A549 (cell line): ENCODE measurements around the gene KLHL24. TPM values are rescaled to one million over a fixed set of nuclear protein-coding genes. Genes with fewer than 3 reads are reported as not detected.

Experiments
- ATAC-seq, 2 experiments: fragments of 200-7000 bp in 1 of 2; fragments of >200 bp in 1 of 2; cut with Nextera tagmentation in 1 of 2; cut with Tn5 transposase in 1 of 2; 3 replicates each; pipeline versions ENCODE4 v1.8.0 to v1.9.1; 2018 to 2020; ENCODE audit warnings: mild to moderate bottlenecking in 1 of 2, moderate library complexity in 1 of 2
- CTCF ChIA-PET: fragments of 300-600 bp; sonication (Branson Sonifier 250); formaldehyde crosslinking; extraction: SDS; loops from one replicate; lab custom pipeline; 2021; ENCODE audit warnings: antibody characterized with exemption, inconsistent platforms; lab: Yijun Ruan, JAX
- POLR2A ChIA-PET: fragments of 350-600 bp; formaldehyde crosslinking; extraction: SDS; loops from one replicate; lab custom pipeline; 2021; ENCODE audit warnings: antibody characterized with exemption, inconsistent platforms; lab: Yijun Ruan, JAX
- DNase-seq, 2 experiments: peaks; one replicate each; pipeline versions ENCODE4 v3.0.0 to v3.0.0-alpha.2; 2011 to 2016; ENCODE audit warnings: low read depth in 1 of 2, low spot score in 1 of 2
- FAIRE-seq: peaks from 2 replicates; lab custom pipeline; 2011; peaks lifted over from hg19 to GRCh38; lab: Jason Lieb, UNC
- H3K27ac ChIP-seq, 2 experiments: fragments of >200 bp; sonication (Bioruptor Twin); formaldehyde crosslinking; 3 replicates each; pipeline ENCODE4 v1.5.1; 2016 to 2017
- H3K4me1 ChIP-seq: fragments of >200 bp; sonication (Bioruptor Twin); formaldehyde crosslinking; 3 replicates; pipeline ENCODE4 v1.6.1; 2016
- H3K4me2 ChIP-seq: fragments of >200 bp; sonication (Bioruptor Twin); formaldehyde crosslinking; 3 replicates; pipeline ENCODE4 v1.6.1; 2016
- H3K4me3 ChIP-seq: fragments of >200 bp; sonication (Bioruptor Twin); formaldehyde crosslinking; 3 replicates; pipeline ENCODE4 v1.5.1; 2016
- H3K9me3 ChIP-seq: fragments of >200 bp; sonication (Bioruptor Twin); formaldehyde crosslinking; 3 replicates; pipeline ENCODE4 v1.6.1; 2016
- ATOH8 ChIP-seq: fragments of 250-450 bp; sonication (Bioruptor Pico); IDR thresholded peaks from 2 replicates; pipeline ENCODE4 v1.5.0; 2020; ENCODE audit warnings: low read depth, mild to moderate bottlenecking, moderate library complexity
- CBX2 ChIP-seq: fragments of 200-600 bp; sonication (generic); IDR thresholded peaks from 2 replicates; pipeline ENCODE4 v1.6.1; 2016; ENCODE audit warnings: low read depth, mild to moderate bottlenecking, borderline replicate concordance
- CBX8 ChIP-seq: fragments of 200-600 bp; sonication (generic); IDR thresholded peaks from 2 replicates; pipeline ENCODE4 v1.6.1; 2016
- CHD4 ChIP-seq: fragments of 200-600 bp; sonication (generic); IDR thresholded peaks from 2 replicates; pipeline ENCODE4 v1.6.1; 2016; ENCODE audit warnings: antibody characterized with exemption, mild to moderate bottlenecking, borderline replicate concordance
- E2F6 ChIP-seq: IDR thresholded peaks from 2 replicates; pipeline ENCODE4 v1.6.1; 2012; ENCODE audit warnings: low read depth, borderline replicate concordance
- EP300 ChIP-seq, 2 experiments: fragments of >200 bp; sonication (Bioruptor Twin); formaldehyde crosslinking; IDR thresholded peaks; 2 replicates in 1 of 2; 3 replicates in 1 of 2; pipeline ENCODE4 v1.6.1; 2016 to 2017
- ESRRA ChIP-seq: fragments of 150-350 bp; IDR thresholded peaks from 2 replicates; pipeline ENCODE4 v1.6.1; 2014; ENCODE audit warnings: mild to moderate bottlenecking, low read length, borderline replicate concordance
- FOXS1 ChIP-seq: fragments of 250-450 bp; sonication (Bioruptor Pico); IDR thresholded peaks from 2 replicates; pipeline ENCODE4 v1.5.0; 2020; ENCODE audit warnings: mild to moderate bottlenecking, moderate library complexity
- HDAC2 ChIP-seq: fragments of 200-600 bp; sonication (generic); IDR thresholded peaks from 2 replicates; pipeline ENCODE4 v1.6.1; 2016
- HMGXB4 ChIP-seq: fragments of 250-450 bp; sonication (Bioruptor Pico); IDR thresholded peaks from 2 replicates; pipeline ENCODE4 v1.5.0; 2021; ENCODE audit warnings: mild to moderate bottlenecking, moderate library complexity, borderline replicate concordance
- HOXB13 ChIP-seq: fragments of 250-450 bp; sonication (Bioruptor Pico); IDR thresholded peaks from 2 replicates; pipeline ENCODE4 v1.5.0; 2020; ENCODE audit warnings: low read depth, mild to moderate bottlenecking, moderate library complexity
- JUNB ChIP-seq: fragments of >200 bp; sonication (Bioruptor Twin); formaldehyde crosslinking; IDR thresholded peaks from 2 replicates; pipeline ENCODE4 v1.6.1; 2016
- KDM5A ChIP-seq: fragments of 200-600 bp; sonication (generic); IDR thresholded peaks from 2 replicates; pipeline ENCODE4 v1.6.1; 2016; ENCODE audit warnings: antibody characterized with exemption, mild to moderate bottlenecking
- MAFK ChIP-seq: fragments of 450-650 bp; IDR thresholded peaks from 2 replicates; pipeline ENCODE4 v1.6.1; 2014; ENCODE audit not compliant: partially characterized antibody
- MAX ChIP-seq: IDR thresholded peaks from 2 replicates; pipeline ENCODE4 v1.6.1; 2012
- MAZ ChIP-seq: fragments of 150-350 bp; IDR thresholded peaks from 2 replicates; pipeline ENCODE4 v1.6.1; 2014; ENCODE audit warnings: antibody characterized with exemption, low read depth, low read length, borderline replicate concordance
- NPAS2 ChIP-seq: fragments of 250-450 bp; sonication (Bioruptor Pico); IDR thresholded peaks from 2 replicates; pipeline ENCODE4 v1.8.0; 2022; ENCODE audit warnings: mild to moderate bottlenecking, moderate library complexity, borderline replicate concordance
- NR3C1 ChIP-seq: fragments of >200 bp; sonication (Bioruptor Twin); formaldehyde crosslinking; IDR thresholded peaks from 3 replicates; pipeline ENCODE4 v1.6.1; 2017
- PHF8 ChIP-seq: fragments of 200-600 bp; sonication (generic); IDR thresholded peaks from 2 replicates; pipeline ENCODE4 v1.6.1; 2016; ENCODE audit warnings: low read depth, mild to moderate bottlenecking, antibody characterized with exemption, moderate library complexity, borderline replicate concordance
- POLR2A ChIP-seq: IDR thresholded peaks from 2 replicates; pipeline ENCODE4 v1.6.1; 2012; ENCODE audit warnings: mild to moderate bottlenecking, low read length
- POLR2AphosphoS2 ChIP-seq: conservative IDR thresholded peaks from 2 replicates; pipeline ENCODE4 v1.6.1; 2012; ENCODE audit warnings: low read length, improper control_type of control experiment, inconsistent platforms
- SREBF2 ChIP-seq: fragments of 450-650 bp; IDR thresholded peaks from 2 replicates; pipeline ENCODE4 v1.6.1; 2014; ENCODE audit warnings: mild to moderate bottlenecking, moderate library complexity
- TFCP2L1 ChIP-seq: fragments of 250-450 bp; sonication (Bioruptor Pico); IDR thresholded peaks from 2 replicates; pipeline ENCODE4 v1.5.0; 2021; ENCODE audit warnings: mild to moderate bottlenecking
- TP53 ChIP-seq: fragments of 250-450 bp; sonication (Bioruptor Pico); IDR thresholded peaks from 2 replicates; pipeline ENCODE4 v1.5.0; 2021; ENCODE audit warnings: mild to moderate bottlenecking, moderate library complexity
- USF2 ChIP-seq: fragments of 450-650 bp; IDR thresholded peaks from 2 replicates; pipeline ENCODE4 v1.6.1; 2014; ENCODE audit warnings: antibody characterized with exemption
- ZC3H11A ChIP-seq: fragments of 450-650 bp; IDR thresholded peaks from 2 replicates; pipeline ENCODE4 v1.6.1; 2014; ENCODE audit warnings: antibody characterized with exemption, mild to moderate bottlenecking
- WGBS: methylation state at CpG from one replicate; pipeline ENCODE4 v1.1.6; 2017; ENCODE audit errors: missing lambda C conversion rate; 5-methylcytosine and 5-hydroxymethylcytosine counted together
- polyA plus RNA-seq, 4 experiments: library from polyadenylated mRNA; depleted of rRNA in 3 of 4; stranded (reverse); fragments of >200 nt; fragmentation: RNase III in 1 of 4; extraction: RNeasy Plus Mini Kit Qiagen cat#74134 plus additional on column Dnase treatment in 1 of 4; gene quantifications; 2 replicates in 3 of 4; 3 replicates in 1 of 4; pipeline ENCODE4 v1.2.3, GENCODE V29; 2011 to 2017

KLHL24 gene
- polyA plus RNA-seq, 2 of the 4 experiments (the other 2 are of a cell fraction) = 4.0 to 11.9 TPM

GRCh38 chr3:183698318-183698751 lies 62.9 kb downstream of the KLHL24 start:
- no peak for TF ChIP-seq HOXB13 (CRISPR knock-in tag)
- TF ChIP-seq JUNB = no peak
- TF ChIP-seq HMGXB4 = no peak
- no peak for TF ChIP-seq CBX2
- no peak for TF ChIP-seq CHD4
- TF ChIP-seq CBX8 = no peak
- no peak for TF ChIP-seq SREBF2
- no peak for TF ChIP-seq NPAS2 (CRISPR knock-in tag)
- TF ChIP-seq TP53 (CRISPR knock-in tag) = no peak
- no peak for TF ChIP-seq ATOH8 (CRISPR knock-in tag)
- TF ChIP-seq USF2 = no peak
- no peak for TF ChIP-seq KDM5A
- TF ChIP-seq ZC3H11A = no peak
- CTCF ChIA-PET = interaction anchor here (0.6 to 1.1 kb wide), 2 partner anchors 195 to 253 kb away, joined by 3 to 4 read pairs; no protein-coding TSS in a partner anchor
- Histone ChIP-seq H3K27ac (peak overlapping the region; percentile 84 to 96), H3K9me3 (no peaks in the 10 kb centered on the region), H3K4me1 (peaks cover 15% of the 10 kb centered on the region; the same call in 2 of the 3 replicates), H3K4me3 (peak overlapping the region; percentile 85), H3K4me2 (peak overlapping the region; percentile 86)
- ATAC-seq = peak; percentile 68 to 74
- FAIRE-seq = no peak
- WGBS = under 1% methylated on average over 10 of the region's 13 CpGs
- POLR2A ChIA-PET = no interaction called here
- peak; percentile 6 to 33 for DNase-seq

- ATAC-seq = peak in 1 of 2 experiments; percentile 58; a peak in 3 of 6 replicates
- peak overlapping the region; percentile 84 to 96 for H3K27ac ChIP-seq
- POLR2A ChIA-PET = no interaction called here
- H3K9me3 ChIP-seq = no peaks in the 10 kb centered on the region
- FAIRE-seq = no peak
- CTCF ChIA-PET = no interaction called here
- peak overlapping the region; percentile 85 for H3K4me3 ChIP-seq
- peak overlapping the region; percentile 86 for H3K4me2 ChIP-seq
- no peak for TF ChIP-seq HDAC2
- no peak for TF ChIP-seq TFCP2L1
- no peak for TF ChIP-seq PHF8
- no peak for TF ChIP-seq ESRRA
- TF ChIP-seq MAX = no peak
- no peak for TF ChIP-seq MAFK
- no peak for TF ChIP-seq MAZ
- TF ChIP-seq HMGXB4 = no peak
- TF ChIP-seq ZC3H11A = no peak
- TF ChIP-seq EP300 (IDR thresholded peaks at IDR 0.05) = no peak
- no peak for TF ChIP-seq ATOH8 (CRISPR knock-in tag)
- no peak for TF ChIP-seq NR3C1
- no peak for TF ChIP-seq POLR2AphosphoS2
- no peak for TF ChIP-seq FOXS1
- no peak for TF ChIP-seq E2F6
- no peak for TF ChIP-seq CBX2
- no peak for TF ChIP-seq POLR2A
- 1% methylated on average over 9 of the region's 9 CpGs for WGBS
- peaks cover 15% of the 10 kb centered on the region; the same call in 2 of the 3 replicates for H3K4me1 ChIP-seq
- no peak for DNase-seq
Observed at GRCh38 chr3:183698756-183699155, 63.3 kb downstream of the KLHL24 start.
